H1 (cell line): Measurements from ENCODE around the gene TBCB.

Source experiments
- BCL11A ChIP-seq, 2 experiments: IDR thresholded peaks; one replicate each; pipeline ENCODE4 v1.6.1; 2011; ENCODE audit warnings: low read depth in 2 of 2, low read length in 2 of 2, mild to moderate bottlenecking in 2 of 2
- CEBPB ChIP-seq: IDR thresholded peaks from 2 replicates; pipeline ENCODE4 v1.6.1; 2012; ENCODE audit warnings: low read depth, low read length
- CHD2 ChIP-seq: IDR thresholded peaks from 2 replicates; pipeline ENCODE4 v1.6.1; 2012; ENCODE audit warnings: low read length, improper control_type of control experiment
- CTBP2 ChIP-seq: IDR thresholded peaks from 2 replicates; pipeline ENCODE4 v1.7.0; 2011; ENCODE audit warnings: borderline replicate concordance, mild to moderate bottlenecking, moderate library complexity, mixed read lengths, low read length; ENCODE audit not compliant: insufficient read depth, insufficient read length
- POLR2AphosphoS5 ChIP-seq: IDR thresholded peaks from 2 replicates; pipeline ENCODE4 v1.6.1; 2011; ENCODE audit warnings: low read depth, low read length
- RXRA ChIP-seq: IDR thresholded peaks from 2 replicates; pipeline ENCODE4 v1.6.1; 2011; ENCODE audit warnings: low read depth, mild to moderate bottlenecking, low read length, moderate library complexity; ENCODE audit not compliant: insufficient read depth
- SUZ12 ChIP-seq: fragments of 200-600 bp; sonication (generic); IDR thresholded peaks from 2 replicates; pipeline ENCODE4 v1.6.1; 2012; ENCODE audit warnings: mild to moderate bottlenecking, inconsistent platforms, low read length, moderate library complexity, mixed read lengths
- TCF12 ChIP-seq: IDR thresholded peaks from 2 replicates; pipeline ENCODE4 v1.6.1; 2011; ENCODE audit warnings: low read depth, mild to moderate bottlenecking, low read length
- TF ChIP-seq, protein P1 (sequence below), 3 experiments: IDR thresholded peaks; 1 replicate in 2 of 3; 2 replicates in 1 of 3; pipeline versions ENCODE4 v1.5.1 to v1.6.1; 2011; ENCODE audit warnings: low read length in 3 of 3, mild to moderate bottlenecking in 3 of 3, inconsistent platforms in 2 of 3, low read depth in 1 of 3, moderate library complexity in 1 of 3; ENCODE audit not compliant: insufficient read depth in 1 of 3; ENCODE audit errors: control extremely low read depth in 1 of 3

DNA sequence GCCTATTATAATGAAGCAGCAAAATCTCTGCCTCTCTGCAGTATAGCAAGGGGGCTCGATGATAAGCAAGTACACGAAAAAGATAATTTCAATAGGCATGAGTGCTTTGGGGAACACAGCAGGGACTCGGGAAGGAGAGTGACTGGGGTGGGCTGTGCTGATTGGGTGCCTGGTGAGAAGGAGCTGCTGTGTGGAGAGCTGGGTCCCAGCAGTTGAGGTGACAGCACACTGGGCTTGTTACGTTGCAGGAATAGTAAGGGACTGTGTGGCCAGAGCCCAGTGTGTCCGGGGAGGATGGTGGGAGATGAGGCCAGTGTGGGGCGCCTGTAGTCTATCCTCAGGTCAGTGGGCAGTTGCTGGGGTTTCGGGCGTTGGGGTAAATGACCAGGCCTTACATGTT lies 43.2 kb upstream of the TBCB start:
- TF ChIP-seq, protein P1, sequence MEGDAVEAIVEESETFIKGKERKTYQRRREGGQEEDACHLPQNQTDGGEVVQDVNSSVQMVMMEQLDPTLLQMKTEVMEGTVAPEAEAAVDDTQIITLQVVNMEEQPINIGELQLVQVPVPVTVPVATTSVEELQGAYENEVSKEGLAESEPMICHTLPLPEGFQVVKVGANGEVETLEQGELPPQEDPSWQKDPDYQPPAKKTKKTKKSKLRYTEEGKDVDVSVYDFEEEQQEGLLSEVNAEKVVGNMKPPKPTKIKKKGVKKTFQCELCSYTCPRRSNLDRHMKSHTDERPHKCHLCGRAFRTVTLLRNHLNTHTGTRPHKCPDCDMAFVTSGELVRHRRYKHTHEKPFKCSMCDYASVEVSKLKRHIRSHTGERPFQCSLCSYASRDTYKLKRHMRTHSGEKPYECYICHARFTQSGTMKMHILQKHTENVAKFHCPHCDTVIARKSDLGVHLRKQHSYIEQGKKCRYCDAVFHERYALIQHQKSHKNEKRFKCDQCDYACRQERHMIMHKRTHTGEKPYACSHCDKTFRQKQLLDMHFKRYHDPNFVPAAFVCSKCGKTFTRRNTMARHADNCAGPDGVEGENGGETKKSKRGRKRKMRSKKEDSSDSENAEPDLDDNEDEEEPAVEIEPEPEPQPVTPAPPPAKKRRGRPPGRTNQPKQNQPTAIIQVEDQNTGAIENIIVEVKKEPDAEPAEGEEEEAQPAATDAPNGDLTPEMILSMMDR (IDR thresholded peaks at IDR 0.05; ENCODE audit: control extremely low read depth in 1 of 3, insufficient read depth in 1 of 3, low read depth in 1 of 3, low read length in 3 of 3), result no peak
- TF ChIP-seq BCL11A (IDR thresholded peaks at IDR 0.05; ENCODE audit: low read depth in 2 of 2, low read length in 2 of 2) (no peak), CHD2 (no peak), CEBPB (no peak), CTBP2 (no peak), POLR2AphosphoS5 (no peak), RXRA (no peak), SUZ12 (no peak), TCF12 (no peak)
